Measurements from ENCODE around the gene TMCO4.
"Not testable (repeated sequence)": the region's sequence is repeated elsewhere in the genome, so short reads cannot be mapped to it uniquely, and the experiment has no call there.

The TMCO4 gene

DNA sequence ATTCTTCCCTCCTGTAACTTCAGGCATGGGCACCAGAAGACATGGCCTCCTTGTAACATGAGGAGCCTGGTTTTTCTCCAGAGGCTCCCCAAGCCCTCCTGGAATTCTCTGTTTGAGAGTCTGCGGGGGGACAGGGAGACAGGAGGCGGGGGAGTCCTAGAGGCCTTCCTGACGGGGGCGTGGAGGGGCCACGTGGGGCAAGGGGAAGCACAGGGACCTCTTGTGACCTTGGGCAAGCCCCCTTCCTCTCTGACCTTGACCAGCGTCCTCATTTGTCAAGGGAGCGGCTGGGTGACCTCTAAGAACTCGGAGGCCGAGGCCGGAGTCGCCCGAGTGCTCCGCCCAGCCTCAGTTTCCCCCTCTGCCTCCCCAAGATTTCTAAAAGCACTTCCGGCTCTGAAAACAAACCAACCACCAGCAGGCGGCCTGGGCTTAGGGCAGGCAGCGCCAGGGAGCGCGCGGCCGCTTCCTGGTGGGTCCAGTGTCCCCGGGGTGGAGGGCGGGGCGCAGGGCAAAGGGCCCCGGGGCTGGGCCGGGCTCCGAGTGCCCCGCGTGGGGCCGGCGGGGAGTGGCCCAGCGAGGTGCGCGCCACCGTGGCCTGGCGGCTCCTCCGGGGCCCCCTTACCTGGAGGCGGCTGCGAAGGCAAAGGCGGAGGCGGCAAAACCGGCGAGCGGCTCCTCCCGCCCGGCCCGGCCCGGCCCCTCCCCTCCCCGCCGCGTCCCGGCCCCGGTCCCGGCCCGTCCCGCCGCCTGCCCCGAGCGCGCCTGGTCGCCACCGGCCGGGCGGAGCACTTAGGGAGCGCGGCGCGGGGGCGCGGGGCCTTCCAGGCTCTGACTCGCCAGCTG, at the start of gene TMCO4:
Gene TMCO4, minus strand, starts transcription at position 687 of the 846 bp plus-strand sequence. CDS start 19,158 bp downstream, outside the sequence.
- DNase-seq (ENCODE audit: low read depth): no peak

DNA sequence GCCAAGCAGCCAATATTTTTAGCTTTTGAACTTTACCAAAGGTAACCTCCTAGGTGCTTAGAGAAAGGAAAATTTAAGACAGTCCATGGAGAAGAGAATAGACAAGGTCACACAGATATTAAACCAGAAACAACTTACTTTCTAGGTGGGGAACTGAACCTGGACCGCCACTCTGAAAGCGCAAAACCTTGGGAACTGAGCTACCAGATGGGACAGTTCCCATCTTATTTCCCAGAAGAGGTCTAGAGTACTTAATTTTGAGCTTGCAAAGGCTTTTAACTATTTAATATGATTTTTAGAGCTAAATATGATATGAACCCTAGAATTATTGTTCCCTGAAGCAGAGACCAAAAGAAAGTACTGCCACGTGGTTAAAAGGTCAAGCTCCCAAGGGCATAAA, 49.6 kb upstream of the TMCO4 start:
- not testable (repeated sequence) for DNase-seq (ENCODE audit: low read depth)

DNA sequence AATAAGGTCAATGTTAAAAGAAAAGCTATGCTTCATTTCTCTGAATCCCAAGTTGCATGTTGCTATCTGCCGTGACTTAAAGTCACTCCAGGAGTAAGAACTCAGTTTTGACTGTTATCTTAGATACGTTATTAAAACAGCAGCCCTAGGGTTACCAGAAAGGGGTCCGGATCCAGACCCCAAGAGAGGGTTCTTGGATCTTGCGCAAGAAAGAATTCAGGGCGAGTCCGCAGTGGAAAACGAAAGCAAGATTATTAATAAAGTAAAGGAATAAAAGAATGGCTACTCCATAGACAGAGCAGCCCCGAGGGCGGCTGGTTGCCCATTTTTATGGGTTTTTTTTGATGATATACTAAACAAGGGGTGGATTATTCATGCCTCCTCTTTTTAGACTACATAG, 47.6 kb upstream of the TMCO4 start:
- not testable (repeated sequence) for DNase-seq (ENCODE audit: low read depth)

DNA sequence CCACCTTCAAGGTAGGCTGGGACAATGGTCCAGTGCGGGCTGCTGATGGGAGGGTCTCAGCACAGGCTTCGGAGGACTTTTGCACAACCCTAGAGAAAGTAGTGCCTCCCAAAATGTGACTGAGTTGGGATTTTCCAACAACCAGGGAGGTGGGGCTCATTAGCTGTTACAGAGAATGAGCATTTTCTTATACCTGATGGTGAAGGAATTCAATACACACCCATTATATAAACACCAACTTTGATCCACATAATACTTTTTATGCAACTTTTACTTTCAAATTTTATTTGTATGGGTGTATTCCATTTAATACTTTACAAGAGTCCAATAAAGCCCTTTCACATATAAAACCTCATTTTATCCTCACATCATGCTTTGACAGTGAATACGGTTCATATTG, 46.6 kb upstream of the TMCO4 start:
- no peak for DNase-seq (ENCODE audit: low read depth)

DNA sequence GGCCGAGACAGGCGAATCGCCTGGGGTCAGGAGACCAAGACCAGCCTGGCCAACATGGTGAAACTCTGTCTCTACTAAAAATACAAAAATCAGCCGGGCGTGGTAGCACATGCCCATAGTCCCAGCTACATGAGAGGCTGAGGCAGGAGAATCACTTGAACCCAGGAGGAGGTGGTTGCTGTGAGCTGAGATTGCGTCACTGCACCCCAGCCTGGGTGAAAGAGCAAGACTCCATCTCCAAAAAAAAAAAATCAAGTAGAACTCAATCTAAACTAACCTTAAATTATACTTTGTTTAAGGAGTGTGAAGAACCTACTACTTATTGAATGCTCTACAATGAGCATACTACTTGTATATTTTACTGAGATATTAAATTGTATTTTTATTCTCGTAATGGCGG, 45.8 kb upstream of the TMCO4 start:
- no peak for DNase-seq (ENCODE audit: low read depth)

DNA sequence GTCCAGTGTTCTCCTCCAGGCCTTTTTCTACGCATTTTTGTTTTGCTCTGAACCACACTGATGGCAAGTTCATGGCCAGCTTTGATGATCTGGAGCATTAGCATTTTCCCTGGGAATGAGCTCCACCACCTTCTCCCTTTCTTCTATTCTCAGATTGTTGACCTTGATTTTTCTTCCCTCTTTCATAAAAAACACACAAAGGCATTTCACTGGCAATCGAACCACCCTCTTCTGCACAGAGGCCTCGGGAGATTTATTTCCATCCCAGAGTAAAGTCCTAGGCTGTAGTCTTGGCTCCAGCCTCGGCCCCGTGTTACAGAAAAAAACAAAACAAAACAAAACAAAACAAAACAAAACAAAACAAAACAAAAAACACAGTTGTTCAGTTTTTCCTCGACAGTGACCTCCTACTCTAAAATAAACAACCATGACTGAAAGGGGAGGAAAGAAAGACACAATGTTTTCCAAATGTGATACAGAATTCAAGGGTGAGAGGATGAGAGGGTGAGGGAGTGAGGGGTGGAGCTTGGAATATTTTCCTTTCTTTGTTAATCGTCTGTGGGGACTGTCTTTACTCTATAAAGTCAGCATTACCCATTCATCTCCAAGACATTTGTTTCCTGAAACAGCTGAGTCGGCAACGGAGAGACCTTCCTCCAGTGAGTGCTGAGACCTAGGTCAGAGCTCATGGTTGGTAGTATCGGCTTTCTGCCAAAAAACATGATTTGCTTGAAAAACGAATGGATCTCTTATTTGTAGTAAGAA, 45.2 kb upstream of the TMCO4 start:
- no peak for DNase-seq (ENCODE audit: low read depth)

DNA sequence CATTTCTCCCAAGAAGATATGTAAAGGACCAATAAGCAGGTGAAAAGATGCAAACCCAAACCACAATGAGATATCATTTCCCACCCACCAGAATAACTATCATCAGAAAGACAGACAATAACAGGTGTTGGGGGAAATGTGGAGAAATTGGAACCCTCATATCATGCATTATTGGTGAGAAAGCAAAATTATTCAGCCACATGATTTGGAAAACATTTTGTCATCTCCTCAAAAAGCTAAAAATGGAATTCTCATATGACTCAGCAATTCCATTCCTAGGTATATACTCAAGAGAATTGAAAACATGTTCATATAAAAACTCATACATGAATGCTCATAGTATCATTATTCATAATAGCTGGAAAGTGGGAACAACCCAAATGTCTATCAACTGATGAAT, 40.5 kb upstream of the TMCO4 start:
- DNase-seq (ENCODE audit: low read depth): no peak

DNA sequence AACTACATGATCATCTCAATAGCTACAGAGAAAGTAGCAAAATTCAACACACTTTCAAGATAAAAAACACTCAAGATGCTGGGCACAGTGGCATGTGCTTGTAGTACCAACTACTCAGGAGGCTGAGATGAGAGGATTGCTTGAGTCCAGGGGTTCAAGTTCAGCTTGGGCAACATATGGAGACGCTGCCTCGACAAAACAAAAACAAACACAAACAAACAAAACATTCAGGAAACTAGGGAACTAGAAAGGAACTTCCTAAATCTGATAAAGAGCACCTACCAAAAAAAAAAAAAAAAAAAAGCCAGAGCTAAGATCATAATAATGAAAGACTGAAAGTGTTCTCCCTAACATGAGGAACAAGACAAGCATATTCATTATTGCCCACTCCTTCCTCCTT, 38.1 kb upstream of the TMCO4 start:
- DNase-seq (ENCODE audit: low read depth): no peak

DNA sequence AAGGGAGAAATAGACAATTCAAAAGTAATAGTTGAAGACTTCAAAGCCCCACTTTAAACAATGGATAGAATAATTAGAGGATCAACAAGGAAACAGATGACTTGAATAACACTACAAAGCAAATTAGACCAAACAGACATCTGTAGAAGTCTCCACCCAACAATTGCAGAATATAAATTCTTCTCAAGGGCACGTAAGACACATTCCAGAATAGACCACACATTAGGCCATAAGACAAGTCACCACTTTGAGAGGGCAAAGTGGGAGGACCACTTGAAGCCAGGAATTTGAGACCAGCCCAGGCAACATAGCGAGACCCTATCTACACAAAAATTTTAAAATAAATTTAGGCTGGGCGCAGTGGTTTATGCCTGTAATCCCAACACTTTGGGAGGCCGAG, 35.9 kb upstream of the TMCO4 start:
- DNase-seq (ENCODE audit: low read depth): no peak

DNA sequence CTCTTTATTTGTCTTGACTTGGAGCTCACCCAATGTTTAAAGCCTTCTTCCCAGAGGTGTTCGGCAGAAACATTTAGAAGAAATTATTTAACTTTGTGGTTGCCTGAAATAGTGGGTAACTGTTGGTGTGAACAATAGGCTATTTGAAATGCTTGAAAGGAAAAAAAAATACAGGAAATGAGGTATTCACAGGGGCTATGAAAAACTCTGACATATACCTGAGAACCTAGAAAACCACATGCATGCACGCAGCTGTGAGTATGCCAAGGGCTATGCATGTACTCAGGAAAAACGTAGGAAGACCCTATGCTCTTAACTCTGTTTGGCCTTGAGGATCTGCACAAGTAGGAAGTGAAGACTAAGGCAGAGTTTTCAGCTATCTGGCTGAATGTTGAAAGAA, 31.7 kb upstream of the TMCO4 start:
- no peak for DNase-seq (ENCODE audit: low read depth)

DNA sequence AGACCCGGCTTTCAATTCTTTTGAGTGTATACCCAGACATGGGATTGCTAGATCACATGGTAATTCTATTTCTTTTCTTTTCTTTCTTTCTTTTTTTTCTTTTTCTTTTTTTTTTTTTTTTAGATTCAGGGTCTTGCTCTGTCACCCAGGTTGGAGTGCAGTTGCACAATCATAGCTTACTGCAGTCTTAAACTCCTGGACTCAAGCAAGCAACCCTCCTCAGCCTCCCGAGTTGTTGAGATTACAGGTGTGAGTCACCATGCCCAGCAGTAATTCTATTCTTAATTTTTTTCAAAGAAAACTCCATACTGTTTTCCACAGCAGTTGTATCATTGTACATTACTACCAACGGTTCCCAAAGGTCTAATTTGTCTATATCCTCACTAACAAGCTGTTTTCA, 28.8 kb upstream of the TMCO4 start:
- DNase-seq (ENCODE audit: low read depth): no peak

DNA sequence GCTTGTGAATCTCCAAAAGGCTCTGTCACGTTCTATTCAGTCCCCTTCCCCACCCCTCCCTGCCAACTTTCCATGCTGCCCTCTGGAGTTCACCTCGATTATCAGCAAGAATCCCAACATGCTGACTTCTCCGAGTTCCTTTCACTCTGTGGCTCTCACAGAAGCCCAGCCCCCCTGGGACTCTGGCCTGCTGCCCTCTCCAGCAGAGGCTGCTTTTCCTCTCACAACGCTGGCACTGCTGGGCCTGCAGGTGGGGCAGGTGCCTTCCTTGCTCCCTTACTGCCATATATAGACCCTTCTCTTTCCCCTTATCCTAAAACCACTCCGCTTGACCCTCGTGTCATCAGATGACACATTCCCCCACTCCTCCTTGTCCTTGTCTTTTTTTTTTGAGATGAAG, 25.6 kb upstream of the TMCO4 start:
- no peak for DNase-seq (ENCODE audit: low read depth)

DNA sequence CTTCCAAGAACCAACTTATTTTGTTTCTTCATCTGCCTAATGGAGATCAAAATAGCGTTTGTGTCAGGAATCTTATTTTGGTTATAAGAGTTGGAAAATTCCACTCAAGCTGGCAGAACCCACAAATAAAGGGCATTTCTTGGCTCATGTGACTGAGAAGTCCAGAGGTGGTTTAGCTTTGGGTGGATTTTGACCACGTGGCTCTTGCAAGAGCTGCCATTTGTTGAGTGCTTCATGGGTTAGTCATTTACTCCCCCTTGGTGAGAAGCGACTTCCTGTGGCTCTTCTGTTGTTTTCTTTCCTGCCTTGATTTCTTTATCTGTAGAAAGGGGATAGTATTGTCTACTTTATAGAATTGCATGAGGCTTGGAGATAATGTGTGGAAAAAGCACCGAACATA, 24.8 kb upstream of the TMCO4 start:
- DNase-seq (ENCODE audit: low read depth): no peak

DNA sequence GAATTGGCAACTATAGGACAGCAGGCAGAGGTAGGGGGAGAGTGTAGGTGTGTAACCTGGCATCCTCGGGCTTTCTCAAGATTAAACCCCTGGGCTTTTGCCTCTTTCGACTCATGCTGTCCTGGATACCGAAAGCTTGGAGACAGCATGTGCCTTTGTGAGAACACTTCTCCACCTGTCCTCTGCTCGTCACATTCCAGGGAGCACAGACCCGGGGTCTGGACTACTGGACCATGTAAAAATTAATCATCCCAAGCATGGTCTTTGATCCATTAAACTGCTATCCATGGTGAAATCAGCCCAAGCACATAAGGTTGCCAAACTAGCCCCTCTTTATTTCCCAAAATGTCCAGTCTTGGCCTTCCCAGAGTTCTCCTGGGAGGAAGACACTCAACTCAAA, 24.3 kb upstream of the TMCO4 start:
- no peak for DNase-seq (ENCODE audit: low read depth)

DNA sequence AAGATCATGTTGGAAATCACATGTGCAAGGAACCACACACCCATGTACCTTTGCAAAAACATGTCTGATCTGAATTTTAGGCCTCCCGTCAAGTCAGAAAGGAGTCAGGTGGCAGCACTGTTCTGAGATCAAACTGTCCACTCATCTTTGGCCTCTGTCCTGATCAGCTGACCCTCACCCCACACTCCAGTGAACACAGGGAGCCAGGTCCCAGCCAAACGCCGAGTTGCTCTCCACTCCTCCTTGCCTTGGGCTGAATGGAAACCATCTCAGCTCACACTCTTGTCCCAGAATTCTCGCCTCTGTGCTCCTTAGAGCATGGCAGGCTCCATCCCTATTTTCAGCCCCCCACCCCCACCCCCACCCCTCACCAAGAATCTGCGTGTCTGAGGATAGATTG, 20.0 kb upstream of the TMCO4 start:
- DNase-seq (ENCODE audit: low read depth): no peak

DNA sequence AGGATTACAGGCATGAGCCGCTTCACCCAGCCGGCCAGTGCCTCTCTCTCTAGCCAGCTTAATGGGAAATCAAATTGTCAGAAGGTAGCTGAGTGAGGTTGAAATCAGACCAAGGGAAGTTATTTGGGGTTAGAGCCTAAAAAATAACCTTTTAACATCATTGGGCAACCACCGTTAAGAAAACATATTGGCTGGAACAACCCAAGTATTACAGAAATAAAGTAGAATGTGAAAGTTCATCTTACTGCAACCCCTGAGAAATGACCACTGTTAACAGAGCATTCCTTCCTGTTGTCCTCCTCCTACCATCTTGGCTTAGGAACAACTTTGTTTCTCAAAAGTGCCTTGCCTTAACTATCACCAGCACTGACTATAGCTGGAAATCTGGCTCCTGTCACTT, 18.6 kb upstream of the TMCO4 start:
- no peak for DNase-seq (ENCODE audit: low read depth)

DNA sequence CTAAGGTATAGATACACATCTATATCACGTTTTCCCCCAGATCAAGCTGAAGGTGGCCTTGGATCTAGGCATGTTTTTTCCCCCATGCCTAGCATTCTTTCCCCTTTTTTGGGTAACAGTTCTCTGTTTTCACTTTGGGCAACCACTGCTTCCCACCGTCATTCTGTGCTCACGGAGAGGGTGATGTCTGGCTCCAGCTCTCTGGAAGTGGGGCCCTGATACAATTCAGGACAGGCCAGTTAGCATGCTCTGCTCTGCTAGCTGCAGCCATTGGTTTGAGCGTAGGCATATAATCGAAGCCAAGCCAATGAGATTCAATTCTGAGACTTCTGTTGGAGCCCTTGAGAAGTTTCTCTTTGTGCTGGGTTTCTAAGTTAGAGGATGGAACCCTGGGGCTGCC, 17.4 kb upstream of the TMCO4 start:
- DNase-seq (ENCODE audit: low read depth): no peak

DNA sequence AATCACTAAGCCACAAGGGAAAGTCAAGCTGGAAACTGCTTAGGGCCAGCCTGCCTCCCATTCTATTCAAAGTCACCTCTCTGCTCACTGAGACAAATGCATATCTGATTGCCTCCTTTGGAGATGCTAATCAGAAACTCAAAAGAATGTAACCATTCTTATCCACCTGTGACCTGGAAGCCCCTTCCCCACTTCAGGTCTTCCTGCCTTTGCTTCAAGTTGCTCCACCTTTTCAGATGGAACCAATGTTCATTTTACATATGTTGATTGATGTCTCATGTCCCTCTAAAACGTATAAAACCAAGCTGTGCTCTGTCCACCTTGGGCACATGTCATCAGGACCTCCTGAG, 17.0 kb upstream of the TMCO4 start:
- not testable (repeated sequence) for DNase-seq (ENCODE audit: low read depth)

DNA sequence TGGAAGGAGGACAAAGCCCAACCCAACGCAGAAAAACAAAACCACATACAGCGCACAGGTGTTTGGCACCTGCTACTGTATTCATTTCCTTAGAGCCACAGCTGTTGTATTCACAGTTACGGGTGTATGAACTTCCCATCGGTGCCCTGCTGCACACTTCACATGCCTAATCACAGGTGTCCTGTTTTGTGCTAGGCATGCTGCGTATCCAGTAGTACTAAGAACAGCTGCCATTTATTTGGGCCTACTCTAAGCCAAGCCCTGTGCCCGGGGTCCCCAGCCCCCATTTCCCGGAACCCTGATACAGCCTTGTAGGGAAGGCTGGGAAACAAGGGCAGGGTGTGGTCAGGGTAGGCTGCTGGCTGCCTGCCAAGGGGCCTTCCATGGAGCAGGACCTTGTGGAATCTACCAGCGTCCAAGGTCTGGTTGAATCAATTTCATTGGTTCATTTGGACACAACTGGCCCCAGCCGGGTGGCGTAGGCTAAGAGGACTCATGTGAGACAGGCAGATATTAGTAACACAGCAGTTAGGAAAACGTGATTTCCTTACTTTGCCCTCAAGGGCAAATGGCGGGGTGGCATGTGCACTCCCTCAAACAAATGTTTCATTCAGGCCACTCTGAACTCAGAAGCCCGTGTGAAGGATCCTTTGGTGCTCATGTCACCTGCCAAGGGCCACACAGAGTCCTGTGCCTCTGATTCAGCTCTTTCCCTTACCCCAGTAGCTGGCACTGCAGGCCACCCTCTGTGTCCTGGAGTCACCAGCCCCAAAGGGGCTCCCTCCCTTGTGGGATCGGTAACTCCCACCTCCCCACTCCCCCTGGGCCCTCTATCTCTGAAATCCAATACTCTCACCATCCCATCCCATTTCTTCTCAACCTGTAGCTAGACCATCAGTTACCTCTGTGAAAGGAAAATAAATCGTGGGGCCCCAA, 16.4 kb upstream of the TMCO4 start:
- no peak for DNase-seq (ENCODE audit: low read depth)

DNA sequence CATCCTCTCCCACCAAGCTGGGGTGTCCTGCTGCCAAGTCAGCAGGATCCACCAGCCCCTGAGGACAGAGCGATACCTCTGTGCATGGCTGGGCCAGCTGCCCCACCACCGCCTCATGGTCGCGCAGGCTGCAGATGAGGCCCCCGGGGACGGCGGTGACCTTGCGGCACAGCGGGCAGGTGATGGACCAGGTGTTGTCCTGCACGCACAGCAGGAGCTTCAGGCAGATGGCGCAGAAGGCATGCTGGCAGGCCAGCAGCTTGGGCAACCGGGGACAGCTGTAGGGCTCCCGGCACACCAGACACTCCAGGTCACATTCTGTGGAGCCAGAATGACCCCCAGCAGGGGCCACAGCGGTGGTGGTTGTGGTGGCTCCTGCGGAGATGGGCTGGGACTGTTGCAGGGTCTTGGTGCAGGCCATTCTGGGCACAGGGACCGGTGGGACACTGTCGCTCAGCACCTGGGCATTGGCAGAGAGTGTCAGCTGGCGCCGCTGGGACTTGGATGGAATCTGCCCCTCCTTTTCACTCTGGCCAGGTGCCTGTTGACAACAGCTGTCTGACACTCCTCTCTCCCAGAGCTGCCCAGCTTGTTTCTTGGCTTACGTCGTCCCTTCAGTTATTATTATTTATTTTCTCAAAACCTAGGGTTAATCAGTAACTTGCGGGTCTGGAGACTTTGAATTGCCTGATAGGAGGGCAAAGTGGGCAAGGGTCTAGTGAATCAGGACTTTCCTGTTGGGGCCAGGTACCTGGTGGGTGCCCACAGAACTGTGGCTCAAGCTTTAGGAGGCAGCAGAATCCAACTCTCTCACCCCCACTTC, 15.2 kb upstream of the TMCO4 start, which contains the start of gene RNF186:
Gene RNF186, minus strand, starts transcription at position 603 of the 823 bp plus-strand sequence. Its CDS starts 182 bp downstream, at position 421.
- DNase-seq (ENCODE audit: low read depth): no peak

DNA sequence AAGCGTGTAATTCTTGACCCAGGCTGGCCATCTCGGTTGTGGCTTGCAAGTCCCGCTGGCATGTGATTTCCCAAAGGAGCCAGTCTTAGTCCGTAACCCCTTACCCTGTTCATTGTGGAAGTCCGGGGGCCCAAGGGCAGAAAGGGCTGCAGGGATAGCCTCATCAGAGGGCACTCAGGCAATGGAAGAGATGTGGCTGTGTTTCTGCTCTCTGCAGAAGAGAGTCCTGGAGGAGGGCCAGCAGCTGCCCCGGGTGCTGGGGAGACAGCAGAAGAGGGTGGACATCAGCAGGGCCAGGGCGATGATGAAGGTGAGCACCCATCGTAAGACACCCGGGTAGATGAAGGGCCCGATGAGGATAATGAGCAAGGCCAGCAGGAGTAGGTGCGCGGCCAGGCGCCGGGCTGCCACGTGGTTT, 14.5 kb upstream of the TMCO4 start:
- no peak for DNase-seq (ENCODE audit: low read depth)

DNA sequence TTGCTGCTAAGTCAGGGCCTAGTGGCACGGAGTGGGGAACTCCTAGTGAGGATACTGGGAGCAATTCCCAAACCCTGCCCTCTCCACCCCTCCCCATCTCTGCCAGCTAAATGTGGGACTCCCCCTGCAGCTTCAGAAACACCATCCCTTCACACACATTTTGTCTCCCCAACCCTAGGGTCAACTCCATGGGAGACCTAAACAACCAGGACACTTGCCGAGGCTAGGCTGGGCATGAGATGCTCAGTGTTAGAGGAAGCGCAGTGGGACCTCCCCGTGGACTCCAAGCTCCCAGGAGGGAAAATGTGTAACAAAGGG, 13.9 kb upstream of the TMCO4 start:
- DNase-seq (ENCODE audit: low read depth): no peak

Measured in HS-5 (cell line).